Inferior parietal cortex (tissue), 1 donor: ENCODE results near the gene MYLK.
A peak's percentile ranks its signal among the peaks of the same experiment; 100 is the strongest.

Source experiments
- DNase-seq: peaks from one replicate; pipeline ENCODE4 v3.0.0-alpha.2; 2016; ENCODE audit errors: extremely low spot score

MYLK gene

GRCh38 chr3:123678108-123678511 lies 206.0 kb downstream of the MYLK start:
- DNase-seq, result no peak

- no peak for DNase-seq
Measured at GRCh38 chr3:123672429-123673146, 211.5 kb downstream of the MYLK start.

DNA sequence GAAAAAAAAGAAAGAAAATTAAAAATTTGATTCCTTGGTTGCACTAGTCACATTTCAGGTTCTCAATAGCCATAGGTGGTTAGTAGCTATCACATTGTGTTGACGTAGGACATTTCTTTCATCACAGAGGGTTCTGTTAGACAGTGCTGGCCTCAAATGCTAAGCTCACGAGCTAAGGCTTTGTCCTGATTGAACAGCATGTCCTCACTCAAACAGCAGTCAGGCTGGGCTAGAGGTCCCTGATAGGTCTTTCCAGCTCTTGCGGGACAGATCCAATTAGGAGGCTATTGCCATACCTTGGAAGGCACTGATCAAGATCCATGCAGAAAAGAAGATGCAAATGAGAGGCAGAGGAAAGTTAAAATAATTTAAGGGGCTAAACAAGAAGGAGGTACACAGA lies 213.4 kb downstream of the MYLK start:
- DNase-seq, result no peak

GRCh38 chr3:123668906-123669305 lies 215.2 kb downstream of the MYLK start:
- no peak for DNase-seq

DNA sequence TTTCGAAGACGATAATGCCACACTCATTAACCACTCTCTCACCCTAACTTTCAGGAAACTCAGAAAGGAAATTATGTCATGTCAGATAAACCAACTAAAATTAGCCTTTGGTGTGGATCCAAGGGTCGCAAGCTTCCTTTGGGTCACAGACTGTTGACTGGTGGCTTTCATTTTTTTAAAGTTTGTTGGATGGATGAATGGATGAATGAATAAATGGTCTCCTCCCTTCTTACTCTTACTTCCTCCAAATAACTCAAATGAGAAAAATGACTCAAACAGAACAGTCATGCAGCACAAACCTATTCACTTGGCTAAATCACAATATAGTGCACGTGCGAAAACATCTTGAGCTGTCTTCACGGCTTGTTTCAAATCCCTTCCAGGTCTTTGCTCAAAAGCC lies 216.3 kb downstream of the MYLK start:
- DNase-seq, result no peak

- DNase-seq, result no peak
Measured at GRCh38 chr3:123664753-123665152, 219.4 kb downstream of the MYLK start.

DNA sequence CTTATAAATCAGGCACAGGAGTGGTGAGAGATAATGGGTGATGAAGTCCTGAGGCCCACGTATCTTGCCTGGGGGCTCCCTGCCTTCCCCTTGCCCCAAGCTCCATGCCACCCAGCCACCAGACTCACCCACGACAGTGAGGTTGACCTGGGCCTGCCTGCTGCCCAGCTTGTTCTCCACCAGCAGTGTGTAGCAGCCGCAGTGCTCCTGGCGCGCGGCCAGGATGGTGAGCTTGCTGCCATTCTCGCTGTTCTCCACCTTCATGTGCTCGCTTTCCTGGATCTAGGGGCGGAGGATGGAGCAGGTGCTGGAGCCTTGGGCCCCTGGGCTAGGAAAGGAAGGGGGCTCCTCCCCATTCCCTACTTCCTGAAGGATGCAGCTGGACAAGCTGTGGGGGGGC lies 220.2 kb downstream of the MYLK start:
- DNase-seq, result no peak

GRCh38 chr3:123661973-123662372 lies 222.2 kb downstream of the MYLK start:
- no peak for DNase-seq

GRCh38 chr3:123660900-123661299 lies 223.2 kb downstream of the MYLK start:
- DNase-seq, result peak; percentile 40

DNA sequence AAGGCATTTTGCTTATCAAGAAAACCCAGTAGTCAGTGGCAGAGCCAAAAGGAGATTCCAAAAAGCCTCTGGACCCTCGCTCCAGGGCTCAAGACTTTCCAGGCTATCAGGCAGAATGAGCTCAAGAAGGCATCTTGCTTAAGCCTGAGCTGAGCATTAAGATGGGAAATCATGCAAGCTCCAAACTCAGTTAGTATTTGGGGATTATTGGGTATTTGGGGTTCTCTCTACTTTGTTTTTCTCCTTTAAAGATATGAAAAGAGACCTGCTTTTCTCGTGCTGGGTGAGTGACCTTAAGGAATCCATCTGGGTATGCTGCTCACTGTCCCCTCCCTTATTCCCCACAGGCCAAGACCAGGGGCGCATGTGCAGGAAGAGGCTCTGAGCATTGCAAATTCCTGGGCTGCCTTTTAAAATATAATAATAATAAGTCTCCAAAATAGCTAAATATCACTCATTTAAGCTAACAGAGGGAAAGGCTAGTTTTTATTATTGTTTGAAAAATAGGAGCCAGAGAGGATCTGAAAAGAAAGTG lies 223.9 kb downstream of the MYLK start:
- no peak for DNase-seq

- DNase-seq, result no peak
Measured at GRCh38 chr3:123658852-123659206, 225.3 kb downstream of the MYLK start.

- DNase-seq, result no peak
Measured at GRCh38 chr3:123658118-123658851, 225.8 kb downstream of the MYLK start.

- no peak for DNase-seq
Measured at GRCh38 chr3:123657568-123657967, 226.6 kb downstream of the MYLK start.

DNA sequence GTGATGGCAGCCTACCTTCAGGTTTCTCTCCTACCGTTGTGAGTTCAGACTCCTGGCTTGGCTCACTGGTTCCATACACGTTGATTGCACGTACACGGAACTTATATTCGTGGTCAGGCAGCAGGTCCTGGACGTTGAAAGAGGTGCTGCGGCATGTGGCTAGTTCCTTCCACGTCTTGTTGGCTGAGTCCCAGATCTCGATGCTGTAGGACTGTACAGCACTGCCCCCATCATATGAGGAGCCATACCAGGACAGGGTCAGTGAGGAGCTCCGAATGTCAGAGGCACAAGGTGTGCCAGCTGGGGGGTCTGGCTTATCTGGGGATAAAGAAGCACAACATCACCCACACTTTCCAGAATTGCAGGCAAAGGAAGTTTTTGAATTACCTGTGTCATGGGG lies 227.0 kb downstream of the MYLK start:
- DNase-seq, result no peak

GRCh38 chr3:123656691-123657090 lies 227.4 kb downstream of the MYLK start:
- no peak for DNase-seq

- no peak for DNase-seq
Measured at GRCh38 chr3:123656274-123656673, 227.9 kb downstream of the MYLK start.

GRCh38 chr3:123655400-123655799 lies 228.7 kb downstream of the MYLK start:
- DNase-seq, result no peak

- no peak for DNase-seq
Measured at GRCh38 chr3:123653221-123653682, 230.9 kb downstream of the MYLK start.

- peak; percentile 82 for DNase-seq
Measured at GRCh38 chr3:123652342-123652984, 231.7 kb downstream of the MYLK start.

DNA sequence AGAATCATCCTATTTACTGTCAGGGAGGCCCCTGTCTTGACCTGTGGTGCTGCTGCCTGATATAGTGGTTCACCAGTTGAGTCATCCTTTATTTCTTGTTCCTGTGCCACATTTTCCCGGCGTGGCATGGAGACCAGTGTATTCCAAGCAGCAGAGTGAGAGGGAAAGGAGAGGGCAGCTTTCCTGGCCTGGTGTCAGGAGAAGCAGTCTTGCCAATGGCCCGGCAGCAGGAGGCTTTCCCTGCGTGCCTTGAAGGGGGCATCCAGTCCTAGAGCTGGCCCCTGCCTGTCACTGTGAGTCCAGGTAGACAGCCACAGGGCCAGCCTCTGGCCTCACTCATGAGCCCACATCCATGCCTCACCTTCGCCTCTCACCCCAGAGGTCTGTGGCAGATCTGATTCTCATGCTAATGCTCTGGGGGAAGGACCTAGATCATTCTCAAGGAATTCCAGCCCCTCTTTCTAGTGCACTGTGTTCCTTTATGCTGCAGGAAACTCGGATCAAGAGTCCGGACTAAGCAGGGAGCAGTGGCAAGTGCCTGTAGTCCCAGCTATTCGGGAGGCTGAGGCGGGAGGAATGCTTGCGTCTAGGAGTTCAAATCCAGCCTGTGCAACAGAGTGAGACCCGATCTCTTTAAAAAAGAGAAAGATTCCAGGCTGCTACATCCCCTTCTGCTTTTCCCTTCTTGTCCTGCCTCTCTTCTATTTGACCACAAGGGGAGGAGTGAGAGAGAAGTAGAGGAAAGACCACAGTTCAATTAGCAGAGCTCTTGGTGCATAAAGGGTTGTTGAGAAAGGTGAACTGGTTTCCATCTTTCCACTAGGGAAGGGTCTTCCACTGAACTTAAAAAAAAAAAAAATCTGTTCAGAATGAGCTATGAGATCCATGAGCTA lies 232.4 kb downstream of the MYLK start:
- no peak for DNase-seq

GRCh38 chr3:123650101-123650500 lies 234.0 kb downstream of the MYLK start:
- DNase-seq, result no peak
